Stimulated activated CD4-positive, alpha-beta T cell treated with anti-CD3 and anti-CD28 coated beads, Interleukin-4, amount 100 ng/mL, for 48 hours (primary cell): ENCODE data around the gene CEP19.

Source experiments
- DNase-seq, 2 donors: peaks; one replicate each; pipeline ENCODE4 v3.0.0-alpha.2; 2020; ENCODE audit warnings: low read depth in 2 of 2

CEP19 gene

GRCh38 chr3:196666001-196666867, 45.8 kb downstream of the CEP19 start:
- no peak for DNase-seq

GRCh38 chr3:196662711-196663571, 49.1 kb downstream of the CEP19 start:
- DNase-seq: no peak

- DNase-seq: no peak
Measured at GRCh38 chr3:196662033-196662432, 50.0 kb downstream of the CEP19 start.

GRCh38 chr3:196661400-196661799, 50.6 kb downstream of the CEP19 start:
- no peak for DNase-seq

- DNase-seq: no peak
Measured at GRCh38 chr3:196660381-196661166, 51.5 kb downstream of the CEP19 start.

- DNase-seq: no peak
Measured at GRCh38 chr3:196659901-196660351, 52.1 kb downstream of the CEP19 start.
